Spinal cord (tissue), 10 donors: ENCODE results near the gene PREPL. TPM values are rescaled to one million over a fixed set of nuclear protein-coding genes. Genes with fewer than 3 reads are reported as not detected.
A peak's percentile ranks its signal among the peaks of the same experiment; 100 is the strongest.

ENCODE experiments used
- DNase-seq, 6 donors: peaks; one replicate each; pipeline versions ENCODE4 v3.0.0 to v3.0.0-alpha.2; 2013 to 2015; ENCODE audit warnings: low spot score in 6 of 6, low read depth in 4 of 6
- H3K27ac ChIP-seq: one replicate; pipeline ENCODE4 v1.5.1; 2013; ENCODE audit warnings: low read depth, low read length, control low read depth
- H3K27me3 ChIP-seq: one replicate; pipeline ENCODE4 v1.6.1; 2013; ENCODE audit warnings: low read length; ENCODE audit not compliant: control insufficient read depth, insufficient read depth
- H3K36me3 ChIP-seq: one replicate; pipeline ENCODE4 v1.6.1; 2013; ENCODE audit warnings: low read length; ENCODE audit not compliant: control insufficient read depth, insufficient read depth
- H3K4me1 ChIP-seq: one replicate; pipeline ENCODE4 v1.6.1; 2013; ENCODE audit warnings: low read length; ENCODE audit not compliant: control insufficient read depth, insufficient read depth
- H3K4me3 ChIP-seq: one replicate; pipeline ENCODE4 v1.5.1; 2013; ENCODE audit warnings: low read depth, low read length, control low read depth
- H3K9me3 ChIP-seq: one replicate; pipeline ENCODE4 v1.6.1; 2013; ENCODE audit warnings: low read length; ENCODE audit not compliant: control insufficient read depth, insufficient read depth
- WGBS: methylation state at CpG from one replicate; pipeline ENCODE4 v1.1.5; 2013; ENCODE audit warnings: missing lambda C conversion rate; ENCODE audit not compliant: insufficient coverage; 5-methylcytosine and 5-hydroxymethylcytosine counted together
- polyA plus RNA-seq, 2 donors: library from polyadenylated mRNA; unstranded; fragments of 120-200 nt; gene quantifications; one replicate each; pipeline ENCODE4 v1.2.1, GENCODE V29; 2013; ENCODE audit not compliant: insufficient read length in 2 of 2
- total RNA-seq, 2 donors: library from RNA; depleted of rRNA in 1 of 2; stranded (reverse); fragments of 120-200 nt in 1 of 2; fragments of >200 nt in 1 of 2; gene quantifications; one replicate each; pipeline versions ENCODE4 v1.2.3 to v1.2.4, GENCODE V29; 2013 to 2014
- donor health status: healthy.

Gene PREPL
- total and polyA plus RNA-seq, 4 donors, result 118 to 316 (median 214) TPM

DNA sequence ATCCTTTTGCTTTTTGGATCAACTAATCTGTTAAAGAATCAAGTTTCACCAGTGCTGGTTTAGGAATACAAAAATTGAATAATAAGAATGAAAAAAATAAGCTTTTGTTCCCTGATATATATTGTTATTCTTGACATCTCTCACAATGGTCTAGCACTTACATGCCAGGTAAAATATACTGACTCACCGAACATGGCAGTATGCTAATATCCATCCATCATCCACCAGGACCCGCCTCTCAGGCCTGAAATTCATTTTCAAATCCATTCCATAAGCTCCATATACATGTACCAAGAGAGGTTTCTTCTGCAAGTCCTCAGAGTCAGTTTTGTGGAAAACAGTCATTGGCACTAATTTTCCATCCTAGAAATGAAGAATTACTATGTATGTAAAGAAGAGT lies 32.5 kb downstream of the PREPL start:
- no peaks in the 10 kb centered on the region for H3K4me1 ChIP-seq
- 80% methylated on average over 2 of the region's 2 CpGs for WGBS
- H3K4me3 ChIP-seq, result no peak overlapping the region
- no peak overlapping the region for H3K27ac ChIP-seq
- H3K27me3 ChIP-seq, result no peaks in the 10 kb centered on the region
- H3K36me3 ChIP-seq, result peaks cover 33% of the 10 kb centered on the region
- DNase-seq, result no peak
- H3K9me3 ChIP-seq, result no peaks in the 10 kb centered on the region

DNA sequence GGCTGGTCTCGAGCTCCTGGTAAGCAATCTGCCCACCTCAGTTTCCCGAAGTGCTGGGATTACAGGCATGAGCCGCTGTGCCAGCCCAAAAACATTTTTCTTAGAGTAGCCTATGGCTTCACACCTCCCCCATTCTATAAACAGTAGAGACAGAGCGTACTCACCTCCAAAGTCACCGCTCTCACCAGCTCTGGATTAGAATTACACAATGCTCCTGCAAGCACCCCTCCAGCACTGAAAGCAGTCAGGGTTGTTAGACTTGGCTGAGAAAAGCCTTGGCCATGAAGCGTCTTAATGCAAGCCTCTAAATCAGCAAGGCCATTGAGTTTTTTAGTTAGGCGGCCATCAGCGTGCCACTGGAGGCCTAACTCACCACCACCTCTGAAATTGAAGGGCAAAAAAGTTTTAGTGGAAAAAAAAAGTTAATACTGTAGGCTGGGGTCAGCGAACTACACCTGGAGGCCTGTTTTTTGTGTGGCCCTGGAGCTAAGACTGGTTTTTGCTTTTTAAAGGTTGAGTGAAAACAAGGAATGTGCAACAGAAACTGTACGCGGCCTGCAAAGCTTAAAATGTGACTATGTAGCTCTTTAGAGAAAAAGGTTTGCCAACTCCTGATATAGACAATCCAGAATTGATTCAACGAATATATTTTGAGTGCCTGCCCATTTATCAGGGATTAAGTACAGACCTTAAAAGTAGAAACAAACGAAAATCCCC lies 34.6 kb downstream of the PREPL start:
- Histone ChIP-seq H3K4me3 (no peak overlapping the region), H3K27me3 (no peaks in the 10 kb centered on the region), H3K9me3 (no peaks in the 10 kb centered on the region), H3K4me1 (no peaks in the 10 kb centered on the region), H3K27ac (no peak overlapping the region), H3K36me3 (peaks cover 36% of the 10 kb centered on the region)
- WGBS, result 67% methylated on average over 3 of the region's 13 CpGs
- DNase-seq, result no peak

DNA sequence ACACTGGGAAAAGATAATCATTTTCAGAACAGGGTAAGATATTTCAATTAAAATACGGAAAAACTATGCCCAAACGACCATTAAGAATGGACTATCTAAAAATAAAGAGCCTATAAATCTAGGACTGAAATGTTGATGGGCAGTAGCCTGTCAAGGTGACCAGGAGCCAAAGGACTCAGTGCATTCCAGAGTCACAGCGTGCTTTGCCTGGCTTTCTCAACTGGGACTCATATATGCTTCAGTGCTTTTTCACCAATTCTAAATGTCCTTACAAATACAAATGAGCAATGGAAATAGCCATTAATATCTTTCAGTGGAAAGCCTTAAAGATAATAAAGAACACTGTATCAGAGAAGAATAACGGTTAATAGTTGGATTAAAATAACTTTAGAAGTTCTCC lies 35.4 kb downstream of the PREPL start:
- Histone ChIP-seq H3K9me3 (no peaks in the 10 kb centered on the region), H3K36me3 (peaks cover 30% of the 10 kb centered on the region), H3K4me1 (no peaks in the 10 kb centered on the region), H3K27ac (no peak overlapping the region), H3K27me3 (no peaks in the 10 kb centered on the region), H3K4me3 (no peak overlapping the region)
- no peak for DNase-seq
- 100% methylated on average over 1 of the region's 4 CpGs for WGBS

DNA sequence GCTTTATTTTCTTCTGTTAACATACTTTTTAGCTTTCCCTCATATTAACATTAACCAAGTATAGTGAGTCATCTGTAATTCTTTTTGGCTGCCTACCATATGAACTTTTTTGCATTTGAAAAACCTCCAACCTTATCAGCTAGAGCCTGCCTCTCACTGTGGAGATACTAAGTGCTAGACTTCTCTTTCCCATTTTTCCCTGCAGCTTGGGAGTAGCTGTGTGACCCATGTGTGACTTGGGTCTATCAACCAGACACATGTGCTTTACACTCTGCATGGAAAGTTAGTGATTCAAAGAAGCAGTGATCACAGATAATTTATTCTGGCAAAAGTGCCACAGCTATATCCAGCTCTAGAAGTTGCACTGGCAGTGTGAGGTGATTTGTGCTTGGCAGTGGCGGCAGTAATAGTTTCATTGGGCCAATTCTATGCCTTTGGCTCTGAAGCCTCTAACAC lies 36.3 kb downstream of the PREPL start:
- peaks cover 27% of the 10 kb centered on the region for H3K36me3 ChIP-seq
- H3K4me3 ChIP-seq, result no peak overlapping the region
- H3K4me1 ChIP-seq, result no peaks in the 10 kb centered on the region
- H3K27ac ChIP-seq, result no peak overlapping the region
- peak in 1 of 6 donors; percentile 25 for DNase-seq
- no CpG with 5 or more reads among the region's 1 CpG for WGBS
- no peaks in the 10 kb centered on the region for H3K27me3 ChIP-seq
- no peaks in the 10 kb centered on the region for H3K9me3 ChIP-seq

DNA sequence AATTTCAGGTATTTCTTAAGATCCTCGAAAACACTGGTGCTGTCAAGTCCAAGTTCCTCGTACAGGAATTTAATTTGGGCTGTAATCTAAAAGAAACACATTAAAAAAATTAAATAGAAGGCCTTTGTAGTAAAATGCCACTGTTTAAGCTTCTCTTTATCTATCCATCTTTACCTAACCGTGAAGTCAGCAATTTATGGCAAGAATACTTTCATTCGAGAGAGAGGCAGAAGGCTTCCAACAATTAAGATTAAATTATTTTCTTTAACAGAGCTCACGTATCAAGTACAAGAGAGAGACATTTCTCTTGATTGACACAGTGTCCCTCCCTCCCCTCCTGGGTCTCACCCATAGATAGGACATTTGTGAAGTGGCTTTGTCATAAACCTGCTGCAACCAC lies 39.9 kb downstream of the PREPL start:
- no peaks in the 10 kb centered on the region for H3K27me3 ChIP-seq
- H3K4me1 ChIP-seq, result no peaks in the 10 kb centered on the region
- no peaks in the 10 kb centered on the region for H3K9me3 ChIP-seq
- H3K27ac ChIP-seq, result no peak overlapping the region
- no CpG with 5 or more reads among the region's 5 CpGs for WGBS
- no peak overlapping the region for H3K4me3 ChIP-seq
- peaks cover 19% of the 10 kb centered on the region for H3K36me3 ChIP-seq
- no peak for DNase-seq

DNA sequence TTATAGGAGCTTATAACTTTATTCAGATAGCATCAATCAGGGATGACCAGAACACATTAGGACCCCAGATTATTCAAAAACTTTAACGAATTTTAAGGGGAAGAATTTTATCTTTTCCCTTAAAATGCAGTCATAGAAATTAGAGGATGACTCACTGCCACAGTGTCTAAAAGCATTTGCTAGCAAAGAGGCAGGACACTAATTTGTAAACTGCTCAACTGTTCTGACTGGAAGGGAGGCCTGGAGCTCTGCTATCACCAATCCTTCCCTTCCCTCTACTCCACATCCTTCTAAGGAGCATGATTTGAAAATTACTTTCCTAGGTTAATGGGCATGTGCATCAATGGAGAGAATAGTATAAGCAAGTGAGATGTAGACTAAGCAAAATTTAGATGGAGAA lies 40.5 kb downstream of the PREPL start:
- Histone ChIP-seq H3K36me3 (peaks cover 17% of the 10 kb centered on the region), H3K9me3 (no peaks in the 10 kb centered on the region), H3K4me1 (no peaks in the 10 kb centered on the region), H3K27me3 (no peaks in the 10 kb centered on the region), H3K4me3 (no peak overlapping the region), H3K27ac (no peak overlapping the region)
- no peak for DNase-seq
- WGBS, result no CpG with 5 or more reads among the region's 1 CpG

DNA sequence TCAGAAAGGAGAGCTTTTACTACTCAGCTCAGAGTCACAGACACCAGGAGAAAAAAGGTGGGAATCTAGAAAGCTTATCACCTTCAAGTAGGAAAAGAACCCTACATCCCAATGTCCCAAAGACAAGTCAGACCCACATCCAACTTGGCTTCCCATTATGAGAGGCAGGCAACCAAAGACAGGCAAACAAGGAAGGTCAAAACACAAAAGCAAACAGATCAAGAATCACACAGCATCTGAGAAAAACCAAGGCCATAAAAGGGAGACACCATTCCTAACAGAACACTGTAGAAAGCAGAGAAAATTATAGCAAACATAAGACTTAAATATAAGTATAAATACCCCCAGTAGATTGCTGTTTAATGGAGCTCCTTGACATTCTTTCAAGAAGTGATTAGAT lies 45.3 kb downstream of the PREPL start:
- no peaks in the 10 kb centered on the region for H3K27me3 ChIP-seq

DNA sequence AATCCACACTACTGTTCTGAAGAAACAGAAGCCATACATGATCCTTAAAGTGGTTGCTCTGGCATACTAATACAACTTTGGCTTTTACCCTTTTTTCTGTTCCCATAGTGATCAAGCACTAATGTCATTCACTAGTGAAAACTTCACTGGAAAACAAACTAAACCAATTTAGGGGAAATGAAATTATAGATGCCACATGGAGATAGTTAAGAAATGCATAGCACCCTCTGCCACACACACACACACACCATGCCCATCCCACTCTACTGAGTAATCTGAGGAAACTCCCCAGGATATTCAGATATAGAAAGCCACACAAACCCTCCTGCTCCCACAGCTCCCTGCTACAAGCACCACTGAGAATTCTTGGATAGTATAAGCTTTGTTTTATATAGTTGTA lies 46.9 kb downstream of the PREPL start:
- no peak overlapping the region for H3K27ac ChIP-seq
- no peaks in the 10 kb centered on the region for H3K4me1 ChIP-seq
- H3K4me3 ChIP-seq, result no peak overlapping the region
- H3K36me3 ChIP-seq, result peaks cover 10% of the 10 kb centered on the region
- DNase-seq, result no peak
- H3K27me3 ChIP-seq, result no peaks in the 10 kb centered on the region
- H3K9me3 ChIP-seq, result peaks cover 6% of the 10 kb centered on the region

More for the DNA sequence above, 45.3 kb downstream of the PREPL start:
- Histone ChIP-seq H3K4me1 (no peaks in the 10 kb centered on the region), H3K36me3 (peaks cover 10% of the 10 kb centered on the region), H3K4me3 (no peak overlapping the region), H3K27ac (no peak overlapping the region), H3K9me3 (peaks cover 2% of the 10 kb centered on the region)
- DNase-seq, result no peak

DNA sequence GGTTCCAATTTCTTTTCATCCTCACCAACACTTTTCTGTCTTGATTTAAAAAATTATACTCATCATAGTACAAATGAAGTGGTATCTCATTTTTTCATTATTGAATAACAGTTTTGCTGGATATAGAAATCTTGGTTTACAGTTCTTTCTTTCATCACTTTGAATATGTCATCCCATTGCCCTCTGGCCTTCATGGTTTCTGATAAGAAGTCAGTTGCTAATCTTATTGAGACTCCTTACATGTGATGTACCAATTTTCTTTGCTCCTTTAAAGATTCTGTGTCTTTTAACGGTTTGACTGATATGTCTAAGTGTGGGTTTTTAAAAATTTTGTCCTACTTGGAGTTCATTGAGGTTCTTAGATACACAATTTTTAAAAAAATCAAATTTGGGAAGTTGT lies 51.0 kb downstream of the PREPL start:
- Histone ChIP-seq H3K4me3 (no peak overlapping the region), H3K4me1 (no peaks in the 10 kb centered on the region), H3K36me3 (peaks cover 4% of the 10 kb centered on the region), H3K9me3 (peaks cover 6% of the 10 kb centered on the region), H3K27ac (no peak overlapping the region), H3K27me3 (no peaks in the 10 kb centered on the region)
- WGBS, result no CpG with 5 or more reads among the region's 1 CpG
- no peak for DNase-seq

DNA sequence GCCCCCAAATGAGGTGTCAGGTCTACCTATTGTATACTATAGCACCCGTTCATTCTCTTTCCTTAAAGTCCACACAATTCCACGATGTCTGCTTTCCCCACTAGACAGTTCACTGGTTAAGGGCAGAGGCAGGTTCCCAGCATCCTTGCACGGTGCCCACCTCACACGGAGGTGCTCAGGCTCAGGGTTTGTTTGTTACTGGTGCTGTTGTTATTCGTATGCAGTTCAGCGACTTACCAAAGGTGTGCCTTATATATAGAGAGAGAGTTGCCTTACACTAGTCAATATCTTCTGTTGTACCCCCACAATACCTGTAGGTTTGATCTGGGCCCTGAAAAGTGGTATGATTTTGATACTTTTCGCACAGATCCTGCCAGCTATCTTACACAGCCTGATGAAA lies 55.4 kb downstream of the PREPL start:
- no peak overlapping the region for H3K27ac ChIP-seq
- H3K4me1 ChIP-seq, result no peaks in the 10 kb centered on the region
- no peaks in the 10 kb centered on the region for H3K36me3 ChIP-seq
- H3K4me3 ChIP-seq, result no peak overlapping the region
- peaks cover 3% of the 10 kb centered on the region for H3K9me3 ChIP-seq
- DNase-seq, result no peak
- 94% methylated on average over 2 of the region's 7 CpGs for WGBS
- H3K27me3 ChIP-seq, result no peaks in the 10 kb centered on the region
